Smooth muscle cell (in vitro differentiated cells): ENCODE data around the gene PLEKHA6. TPM values are rescaled to one million over a fixed set of nuclear protein-coding genes. Genes with fewer than 3 reads are reported as not detected.

Experiments
- DNase-seq: peaks from one replicate; lab custom pipeline; 2025; ENCODE audit not compliant: unreplicated experiment; lab: John Stamatoyannopoulos, UW
- H2AFZ ChIP-seq: fragments of 200-600 bp; sonication (generic); 2 replicates; pipeline ENCODE4 v1.6.0; 2016; ENCODE audit warnings: antibody characterized with exemption, low read depth, mild to moderate bottlenecking
- H3F3A ChIP-seq: fragments of 200-600 bp; sonication (generic); 2 replicates; pipeline ENCODE4 v1.6.0; 2017; ENCODE audit warnings: antibody characterized with exemption, low read depth
- H3K27ac ChIP-seq: fragments of 200-600 bp; sonication (generic); 2 replicates; pipeline ENCODE4 v1.5.1; 2016; ENCODE audit warnings: low read depth, mild to moderate bottlenecking
- H3K27me3 ChIP-seq: fragments of 200-600 bp; sonication (generic); 2 replicates; pipeline ENCODE4 v1.6.1; 2016; ENCODE audit warnings: low read depth, mild to moderate bottlenecking
- H3K36me3 ChIP-seq: fragments of 200-600 bp; sonication (generic); 2 replicates; pipeline ENCODE4 v1.5.1; 2016; ENCODE audit warnings: low read depth
- H3K4me1 ChIP-seq: fragments of 200-600 bp; sonication (generic); 2 replicates; pipeline ENCODE4 v1.5.1; 2016; ENCODE audit warnings: low read depth
- H3K4me2 ChIP-seq: fragments of 200-600 bp; sonication (generic); 2 replicates; pipeline ENCODE4 v1.6.0; 2016; ENCODE audit warnings: mild to moderate bottlenecking
- H3K4me3 ChIP-seq: fragments of 200-600 bp; sonication (generic); 2 replicates; pipeline ENCODE4 v1.5.1; 2016; ENCODE audit warnings: mild to moderate bottlenecking
- H3K79me2 ChIP-seq: fragments of 200-600 bp; sonication (generic); 2 replicates; pipeline ENCODE4 v1.6.0; 2016; ENCODE audit warnings: low read depth, mild to moderate bottlenecking
- H3K9ac ChIP-seq: fragments of 200-600 bp; sonication (generic); 2 replicates; pipeline ENCODE4 v1.6.0; 2016; ENCODE audit warnings: low read depth
- H3K9me3 ChIP-seq: fragments of 200-600 bp; sonication (generic); replicated peaks from 2 replicates; pipeline ENCODE4 v1.5.1; 2016; ENCODE audit warnings: low read depth
- H4K20me1 ChIP-seq: fragments of 200-600 bp; sonication (generic); 2 replicates; pipeline ENCODE4 v1.6.0; 2016; ENCODE audit warnings: low read depth
- CTCF ChIP-seq: fragments of 200-600 bp; sonication (generic); IDR thresholded peaks from 2 replicates; pipeline ENCODE4 v1.5.1; 2017; ENCODE audit warnings: borderline replicate concordance, mild to moderate bottlenecking, antibody characterized with exemption; ENCODE audit not compliant: insufficient read depth, poor library complexity, severe bottlenecking
- WGBS: methylation state at CpG from one replicate; pipeline ENCODE4 v1.1.7; 2016; ENCODE audit warnings: low lambda C conversion rate; 5-methylcytosine and 5-hydroxymethylcytosine counted together
- polyA plus RNA-seq: library from polyadenylated mRNA; unstranded; fragments of >200 nt; fragmentation: Nextera tagmentation; extraction: Ambion mirVana; gene quantifications from 2 replicates; pipeline ENCODE4 v1.2.1, GENCODE V29; 2016
- total RNA-seq: library from RNA; depleted of rRNA; stranded (reverse); fragments of >200 nt; gene quantifications from 2 replicates; pipeline ENCODE4 v1.2.3, GENCODE V29; 2014

Gene PLEKHA6
- total and polyA plus RNA-seq, 2 experiments from 2014 or later = 0.45 to 0.85 TPM

- Histone ChIP-seq H3K9me3 (no peaks in the 10 kb centered on the region), H3K27me3 (peaks cover 26% of the 10 kb centered on the region), H3K27ac (no peak overlapping the region), H3F3A (no peaks in the 10 kb centered on the region), H2AFZ (no peak overlapping the region), H3K4me3 (no peak overlapping the region), H3K36me3 (no peaks in the 10 kb centered on the region), H3K4me1 (peaks cover 5% of the 10 kb centered on the region), H3K9ac (no peak overlapping the region), H3K79me2 (no peaks in the 10 kb centered on the region), H4K20me1 (no peaks in the 10 kb centered on the region), H3K4me2 (no peak overlapping the region)
- no peak for TF ChIP-seq CTCF
- no peak for DNase-seq
- 77% methylated on average over 16 of the region's 16 CpGs for WGBS
These were observed 7.6 kb upstream of the PLEKHA6 start for GRCh38 chr1:204367193-204367858.

GRCh38 chr1:204366759-204367158, 7.0 kb upstream of the PLEKHA6 start:
- Histone ChIP-seq H3K27me3 (peaks cover 20% of the 10 kb centered on the region), H3K4me1 (peaks cover 5% of the 10 kb centered on the region), H4K20me1 (no peaks in the 10 kb centered on the region), H2AFZ (no peak overlapping the region), H3K4me2 (no peak overlapping the region), H3K9ac (no peak overlapping the region), H3K9me3 (no peaks in the 10 kb centered on the region), H3K79me2 (no peaks in the 10 kb centered on the region), H3K4me3 (no peak overlapping the region), H3K36me3 (no peaks in the 10 kb centered on the region), H3K27ac (no peak overlapping the region), H3F3A (no peaks in the 10 kb centered on the region)
- 79% methylated on average over 7 of the region's 7 CpGs for WGBS
- TF ChIP-seq CTCF = peak; percentile 26
- DNase-seq = no peak

- DNase-seq = peak; percentile 53
- peak; percentile 96 for TF ChIP-seq CTCF
- Histone ChIP-seq H3K9me3 (no peaks in the 10 kb centered on the region), H3F3A (no peaks in the 10 kb centered on the region), H3K27ac (no peak overlapping the region), H4K20me1 (no peaks in the 10 kb centered on the region), H3K4me2 (peak overlapping the region; percentile 89), H3K4me3 (peak overlapping the region; percentile 56), H2AFZ (peak overlapping the region; percentile 91), H3K9ac (peak overlapping the region; percentile 43), H3K36me3 (no peaks in the 10 kb centered on the region), H3K4me1 (peaks cover 12% of the 10 kb centered on the region), H3K79me2 (no peaks in the 10 kb centered on the region), H3K27me3 (peaks cover 6% of the 10 kb centered on the region)
- WGBS = 2% methylated on average over 27 of the region's 27 CpGs
These were observed 3.8 kb upstream of the PLEKHA6 start for GRCh38 chr1:204363335-204364114.
